Neural progenitor cell (in vitro differentiated cells): Measurements from ENCODE around the gene RTN4IP1. TPM values are rescaled to one million over a fixed set of nuclear protein-coding genes. Genes with fewer than 3 reads are reported as not detected.

Experiments used
- DNase-seq: peaks from one replicate; pipeline ENCODE4 v3.0.0-alpha.2; 2016; ENCODE audit warnings: low spot score
- H2AFZ ChIP-seq: fragments of 200-600 bp; sonication (generic); replicated peaks from 2 replicates; pipeline ENCODE4 v1.6.1; 2016; ENCODE audit warnings: antibody characterized with exemption
- H3F3A ChIP-seq: fragments of 200-600 bp; sonication (generic); 2 replicates; pipeline ENCODE4 v1.6.1; 2016; ENCODE audit warnings: antibody characterized with exemption, low read depth
- H3K27ac ChIP-seq: fragments of 200-600 bp; sonication (generic); 2 replicates; pipeline ENCODE4 v1.5.1; 2016; ENCODE audit warnings: mild to moderate bottlenecking
- H3K27me3 ChIP-seq: fragments of 200-600 bp; sonication (generic); 2 replicates; pipeline ENCODE4 v1.6.1; 2016; ENCODE audit warnings: mild to moderate bottlenecking, moderate library complexity
- H3K36me3 ChIP-seq: fragments of 200-600 bp; sonication (generic); 2 replicates; pipeline ENCODE4 v1.5.1; 2016
- H3K4me1 ChIP-seq: fragments of 200-600 bp; sonication (generic); 2 replicates; pipeline ENCODE4 v1.6.1; 2016; ENCODE audit warnings: mixed run types
- H3K4me2 ChIP-seq: fragments of 200-600 bp; sonication (generic); 2 replicates; pipeline ENCODE4 v1.6.1; 2016
- H3K4me3 ChIP-seq: fragments of 200-600 bp; sonication (generic); 2 replicates; pipeline ENCODE4 v1.5.1; 2016
- H3K79me2 ChIP-seq: fragments of 200-600 bp; sonication (generic); 2 replicates; pipeline ENCODE4 v1.6.1; 2016; ENCODE audit warnings: low read depth
- H3K9ac ChIP-seq: fragments of 200-600 bp; sonication (generic); 2 replicates; pipeline ENCODE4 v1.6.1; 2016
- H3K9me3 ChIP-seq: fragments of 200-600 bp; sonication (generic); 2 replicates; pipeline ENCODE4 v1.5.1; 2016; ENCODE audit warnings: low read depth
- H4K20me1 ChIP-seq: fragments of 200-600 bp; sonication (generic); 2 replicates; pipeline ENCODE4 v1.6.1; 2016; ENCODE audit warnings: low read depth
- H3K27ac Mint-ChIP-seq: 3 replicates; pipeline ENCODE4 v1.8.0; 2021; ENCODE audit warnings: mixed read lengths
- H3K27me3 Mint-ChIP-seq: 2 replicates; pipeline ENCODE4 v1.8.0; 2022; ENCODE audit warnings: low read depth, mild to moderate bottlenecking, inconsistent platforms, moderate library complexity, mixed read lengths; ENCODE audit not compliant: insufficient read depth
- H3K36me3 Mint-ChIP-seq: 3 replicates; pipeline ENCODE4 v1.8.0; 2021; ENCODE audit warnings: mixed read lengths
- H3K4me1 Mint-ChIP-seq: 3 replicates; pipeline ENCODE4 v1.8.0; 2021; ENCODE audit warnings: mixed read lengths
- H3K4me3 Mint-ChIP-seq: 3 replicates; pipeline ENCODE4 v1.8.0; 2021; ENCODE audit warnings: mild to moderate bottlenecking, moderate library complexity, mixed read lengths
- H3K9me3 Mint-ChIP-seq: 3 replicates; pipeline ENCODE4 v1.8.0; 2020; ENCODE audit warnings: mixed read lengths
- EZH2 ChIP-seq: fragments of 200-600 bp; sonication (generic); IDR thresholded peaks from 2 replicates; pipeline ENCODE4 v1.6.1; 2017; ENCODE audit warnings: antibody characterized with exemption, mild to moderate bottlenecking, moderate library complexity
- EZH2phosphoT487 ChIP-seq: fragments of 200-600 bp; sonication (generic); IDR thresholded peaks from 2 replicates; pipeline ENCODE4 v1.6.1; 2017; ENCODE audit warnings: antibody characterized with exemption
- total RNA-seq: library from RNA; depleted of rRNA; stranded (reverse); fragments of >200 nt; gene quantifications from 2 replicates; pipeline ENCODE4 v1.2.3, GENCODE V29; 2015; ENCODE audit warnings: low replicate concordance
- TF ChIP-seq, protein P1 (sequence below): fragments of 200-600 bp; sonication (generic); IDR thresholded peaks from 2 replicates; pipeline ENCODE4 v1.5.1; 2017; ENCODE audit warnings: antibody characterized with exemption, mild to moderate bottlenecking

Gene RTN4IP1
- total RNA-seq, 1 donor from 2014 or later: 10.2 TPM

DNA sequence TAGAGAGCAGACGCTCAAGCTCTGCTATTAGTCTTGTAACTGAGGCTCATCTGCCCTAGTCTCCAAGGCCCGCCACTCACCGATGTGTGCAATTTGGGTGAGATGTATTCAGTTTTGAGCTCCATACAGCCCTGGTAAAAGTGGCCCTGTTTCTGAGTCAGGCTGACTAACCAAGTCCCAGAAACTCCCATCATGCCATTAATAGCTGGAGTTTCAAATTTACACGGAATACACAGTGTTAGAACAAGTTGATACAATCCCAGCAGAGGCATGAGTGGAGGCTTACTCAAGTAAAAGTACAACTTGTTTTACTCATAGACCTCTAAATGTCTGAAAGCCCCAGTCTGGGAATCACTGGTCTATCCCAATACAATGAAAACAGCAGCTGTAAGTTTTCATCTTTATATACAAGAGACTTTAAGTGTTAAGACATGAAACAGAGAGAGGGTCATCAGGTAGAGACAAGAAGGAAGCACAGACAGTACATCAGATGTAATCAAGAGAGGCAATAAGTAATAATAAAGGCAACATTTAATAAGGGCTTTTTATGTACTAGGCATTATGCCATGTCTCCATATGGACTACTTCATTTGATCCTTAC lies 42.4 kb downstream of the RTN4IP1 start:
- Histone ChIP-seq H3K27ac (no peak overlapping the region), H4K20me1 (no peaks in the 10 kb centered on the region), H3K9ac (no peak overlapping the region), H3K4me3 (no peak overlapping the region), H3K4me2 (no peak overlapping the region), H3K27me3 (no peaks in the 10 kb centered on the region), H3K36me3 (no peaks in the 10 kb centered on the region), H3K79me2 (no peaks in the 10 kb centered on the region), H3F3A (no peaks in the 10 kb centered on the region), H3K4me1 (peaks cover 8% of the 10 kb centered on the region), H2AFZ (no peak overlapping the region), H3K9me3 (no peaks in the 10 kb centered on the region)
- no peak overlapping the region for H3K4me3 Mint-ChIP-seq
- H3K4me1 Mint-ChIP-seq: peaks cover 2% of the 10 kb centered on the region
- TF ChIP-seq EZH2phosphoT487 (no peak), EZH2 (no peak)
- TF ChIP-seq, protein P1, sequence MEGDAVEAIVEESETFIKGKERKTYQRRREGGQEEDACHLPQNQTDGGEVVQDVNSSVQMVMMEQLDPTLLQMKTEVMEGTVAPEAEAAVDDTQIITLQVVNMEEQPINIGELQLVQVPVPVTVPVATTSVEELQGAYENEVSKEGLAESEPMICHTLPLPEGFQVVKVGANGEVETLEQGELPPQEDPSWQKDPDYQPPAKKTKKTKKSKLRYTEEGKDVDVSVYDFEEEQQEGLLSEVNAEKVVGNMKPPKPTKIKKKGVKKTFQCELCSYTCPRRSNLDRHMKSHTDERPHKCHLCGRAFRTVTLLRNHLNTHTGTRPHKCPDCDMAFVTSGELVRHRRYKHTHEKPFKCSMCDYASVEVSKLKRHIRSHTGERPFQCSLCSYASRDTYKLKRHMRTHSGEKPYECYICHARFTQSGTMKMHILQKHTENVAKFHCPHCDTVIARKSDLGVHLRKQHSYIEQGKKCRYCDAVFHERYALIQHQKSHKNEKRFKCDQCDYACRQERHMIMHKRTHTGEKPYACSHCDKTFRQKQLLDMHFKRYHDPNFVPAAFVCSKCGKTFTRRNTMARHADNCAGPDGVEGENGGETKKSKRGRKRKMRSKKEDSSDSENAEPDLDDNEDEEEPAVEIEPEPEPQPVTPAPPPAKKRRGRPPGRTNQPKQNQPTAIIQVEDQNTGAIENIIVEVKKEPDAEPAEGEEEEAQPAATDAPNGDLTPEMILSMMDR: no peak
- no peak for DNase-seq
- H3K27me3 Mint-ChIP-seq: peaks cover 3% of the 10 kb centered on the region
- peaks cover 6% of the 10 kb centered on the region for H3K36me3 Mint-ChIP-seq
- H3K9me3 Mint-ChIP-seq: no peaks in the 10 kb centered on the region
- H3K27ac Mint-ChIP-seq: no peak overlapping the region

DNA sequence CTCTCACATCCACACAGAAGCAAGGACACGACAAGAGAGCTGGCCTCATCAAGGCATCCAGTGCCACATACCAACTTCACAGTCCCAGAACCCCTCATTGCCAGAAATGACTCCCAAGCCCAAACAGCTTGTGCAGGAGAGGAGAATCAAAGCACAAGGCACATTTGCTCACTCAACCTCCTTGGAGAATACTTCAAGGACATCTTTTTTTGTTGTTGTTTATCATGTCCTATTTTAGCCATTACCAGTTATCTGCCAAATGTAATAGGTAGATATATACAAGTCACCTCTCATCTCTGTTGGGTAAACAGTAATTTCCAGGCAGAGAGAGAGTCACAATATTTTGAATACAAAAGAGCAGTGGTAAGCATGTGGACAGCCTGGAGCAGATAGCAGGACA lies 47.8 kb downstream of the RTN4IP1 start:
- no peaks in the 10 kb centered on the region for H3K9me3 Mint-ChIP-seq
- TF ChIP-seq, protein P1: no peak
- no peak for TF ChIP-seq EZH2
- TF ChIP-seq EZH2phosphoT487: no peak
- H3K9me3 ChIP-seq: no peaks in the 10 kb centered on the region
- H3K27me3 Mint-ChIP-seq: peaks cover 6% of the 10 kb centered on the region
- peaks cover 3% of the 10 kb centered on the region for H3K36me3 Mint-ChIP-seq
- H3K36me3 ChIP-seq: no peaks in the 10 kb centered on the region
- no peak overlapping the region for H3K4me2 ChIP-seq
- no peak overlapping the region for H3K9ac ChIP-seq
- peaks cover 8% of the 10 kb centered on the region for H3K4me1 ChIP-seq
- DNase-seq: no peak
- no peaks in the 10 kb centered on the region for H4K20me1 ChIP-seq
- H3K27ac ChIP-seq: no peak overlapping the region
- no peaks in the 10 kb centered on the region for H3K79me2 ChIP-seq
- H3K4me3 ChIP-seq: no peak overlapping the region
- H3K4me3 Mint-ChIP-seq: no peak overlapping the region
- no peaks in the 10 kb centered on the region for H3F3A ChIP-seq
- H3K4me1 Mint-ChIP-seq: peaks cover 2% of the 10 kb centered on the region
- H2AFZ ChIP-seq: no peak overlapping the region
- no peak overlapping the region for H3K27ac Mint-ChIP-seq
- H3K27me3 ChIP-seq: no peaks in the 10 kb centered on the region

DNA sequence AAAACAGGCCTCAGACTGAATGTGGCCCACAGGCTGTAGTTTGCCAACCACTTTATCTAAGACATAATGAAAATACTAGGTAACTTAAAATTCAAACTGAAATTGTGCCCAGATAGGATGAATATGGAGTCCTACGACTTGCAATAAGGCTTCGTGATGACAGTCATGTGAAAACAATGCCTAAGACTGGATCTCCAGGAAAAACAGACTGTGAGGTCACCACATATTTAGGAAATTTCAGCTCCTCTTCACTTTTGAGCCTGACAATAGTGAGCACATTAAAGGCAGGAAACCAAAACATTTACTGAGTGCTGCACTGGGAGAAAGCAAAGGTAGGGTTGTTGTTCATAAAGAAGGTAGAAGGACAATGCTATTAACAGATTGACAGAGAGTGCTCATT lies 50.0 kb downstream of the RTN4IP1 start:
- TF ChIP-seq EZH2phosphoT487 (no peak), EZH2 (no peak)
- TF ChIP-seq, protein P1: no peak
- Histone ChIP-seq H2AFZ (no peak overlapping the region), H3K9me3 (no peaks in the 10 kb centered on the region), H3K4me1 (no peaks in the 10 kb centered on the region), H4K20me1 (peaks cover 16% of the 10 kb centered on the region), H3F3A (peaks cover 4% of the 10 kb centered on the region), H3K4me2 (no peak overlapping the region), H3K27me3 (no peaks in the 10 kb centered on the region), H3K9ac (no peak overlapping the region), H3K36me3 (no peaks in the 10 kb centered on the region), H3K4me3 (no peak overlapping the region), H3K27ac (no peak overlapping the region), H3K79me2 (no peaks in the 10 kb centered on the region)
- peaks cover 6% of the 10 kb centered on the region for H3K4me1 Mint-ChIP-seq
- no peak overlapping the region for H3K4me3 Mint-ChIP-seq
- peaks cover 3% of the 10 kb centered on the region for H3K36me3 Mint-ChIP-seq
- H3K9me3 Mint-ChIP-seq: no peaks in the 10 kb centered on the region
- no peak for DNase-seq
- H3K27ac Mint-ChIP-seq: no peak overlapping the region
- peaks cover 3% of the 10 kb centered on the region for H3K27me3 Mint-ChIP-seq
